ENCODE results near the gene IFNAR1. TPM values are rescaled to one million over a fixed set of nuclear protein-coding genes. Genes with fewer than 3 reads are reported as not detected.
A peak's percentile ranks its signal among the peaks of the same experiment; 100 is the strongest.

The IFNAR1 gene
- total and polyA plus RNA-seq, 2 of the 8 experiments (the other 6 are each of a cell fraction or from before 2014, with no cell fraction given): 3.1 to 17.1 TPM

DNA sequence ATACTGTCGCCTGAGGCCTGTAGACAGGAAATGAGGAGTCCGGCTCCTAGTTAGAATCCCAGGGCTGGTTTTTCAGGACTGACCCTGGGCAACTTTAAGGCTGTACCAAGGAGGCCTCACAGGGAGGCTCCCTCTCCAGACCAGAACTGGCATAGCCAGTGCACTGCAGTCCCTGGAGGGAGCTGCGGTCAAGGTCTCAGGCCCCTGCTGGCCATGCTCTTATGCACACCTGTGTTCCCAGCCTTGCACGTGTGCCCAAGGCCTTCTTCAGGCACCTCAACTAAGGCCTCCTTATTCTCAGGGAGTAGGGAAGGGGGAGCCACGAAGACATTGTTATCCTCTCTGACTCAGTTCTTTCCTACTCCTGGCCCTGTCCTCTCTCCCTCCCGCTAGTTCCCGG is 22.0 kb upstream of the IFNAR1 start:
- ChIA-PET CTCF (ENCODE audit: partially characterized antibody) (interaction anchor here (0.6 to 3.1 kb wide), 7 partner anchors 9 to 158 kb away, joined by 3 to 13 read pairs (median 3); no protein-coding TSS in a partner anchor), POLR2A (ENCODE audit: partially characterized antibody) (interaction anchor here (0.6 kb wide), 1 partner anchor 35 kb away, joined by 3 read pairs; no protein-coding TSS in a partner anchor)
- H3K36me3 ChIP-seq (ENCODE audit: control insufficient read depth in 2 of 4, insufficient read depth in 4 of 4, low read length in 3 of 4): no peaks in the 10 kb centered on the region
- H3K18ac ChIP-seq (ENCODE audit: extremely low read depth, low read length): no peak overlapping the region
- FAIRE-seq (no peak), DNase-seq (ENCODE audit: low read depth in 1 of 2, low spot score in 2 of 2) (peak in 1 of 2 experiments; percentile 44)
- H2BK20ac ChIP-seq (ENCODE audit: low read length): no peak overlapping the region
- no peak overlapping the region for H2AK5ac ChIP-seq (ENCODE audit: low read depth, low read length)
- H3K9me3 ChIP-seq (ENCODE audit: insufficient read depth in 2 of 2, low read depth in 1 of 2, low read length in 1 of 2): no peaks in the 10 kb centered on the region
- H2AFZ ChIP-seq (ENCODE audit: low read length): no peak overlapping the region
- H2BK15ac ChIP-seq (ENCODE audit: low read length): no peak overlapping the region
- no peaks in the 10 kb centered on the region for H3K79me1 ChIP-seq (ENCODE audit: low read depth, low read length)
- no peak overlapping the region for H3K4me3 ChIP-seq (ENCODE audit: extremely low read depth in 1 of 4, insufficient read depth in 2 of 4, low read depth in 3 of 4, low read length in 4 of 4)
- no peak overlapping the region for H2BK5ac ChIP-seq (ENCODE audit: low read depth, low read length)
- H3K79me2 ChIP-seq (ENCODE audit: control insufficient read depth in 1 of 2, insufficient read depth in 2 of 2, low read length in 2 of 2): no peaks in the 10 kb centered on the region
- no peak overlapping the region for H3K27ac ChIP-seq (ENCODE audit: low read depth, low read length)
- no peak overlapping the region for H3K23ac ChIP-seq (ENCODE audit: insufficient read length)
- H2BK12ac ChIP-seq (ENCODE audit: low read depth, low read length): no peak overlapping the region
- no peaks in the 10 kb centered on the region for H3K27me3 ChIP-seq (replicated peaks in 1 of 4; ENCODE audit: control insufficient read depth in 3 of 4, extremely low read depth in 1 of 4, insufficient read depth in 3 of 4, low read length in 3 of 4)
- no peak overlapping the region for H4K8ac ChIP-seq (ENCODE audit: extremely low read depth, insufficient read depth, low read length)
- no peak overlapping the region for H3K4me2 ChIP-seq (ENCODE audit: insufficient read depth in 1 of 2, low read depth in 2 of 2, low read length in 2 of 2)
- H4K20me1 ChIP-seq (replicated peaks in 1 of 2; ENCODE audit: control insufficient read depth in 1 of 2, insufficient read depth in 2 of 2, low read length in 2 of 2): no peaks in the 10 kb centered on the region
- no peak overlapping the region for H2BK120ac ChIP-seq (replicated peaks; ENCODE audit: low read depth, low read length)
- no peaks in the 10 kb centered on the region for H3K23me2 ChIP-seq (ENCODE audit: low read depth, low read length)
- WGBS, 2 experiments (ENCODE audit: extremely low coverage in 1 of 2, insufficient coverage in 1 of 2, insufficient read length in 1 of 2, insufficient replicate concordance in 2 of 2, low coverage in 1 of 2, low lambda C conversion rate in 2 of 2, missing lambda C conversion rate in 1 of 2): 82% methylated on average over 6 of the region's 7 CpGs; no CpG with 5 or more reads in 1 of the 2 experiments
- H3K4ac ChIP-seq (replicated peaks; ENCODE audit: insufficient read length, low read depth, low read length): no peak overlapping the region
- no peak overlapping the region for H3K56ac ChIP-seq (replicated peaks; ENCODE audit: insufficient read length, low read depth, low read length)
- H3K14ac ChIP-seq (ENCODE audit: insufficient read length): no peak overlapping the region
- no peaks in the 10 kb centered on the region for H3K4me1 ChIP-seq (replicated peaks in 1 of 4; ENCODE audit: control insufficient read depth in 3 of 4, insufficient read depth in 4 of 4, low read length in 3 of 4)
- no peak overlapping the region for H4K5ac ChIP-seq (ENCODE audit: insufficient read length, low read depth, low read length)
- H3K9ac ChIP-seq (replicated peaks in 1 of 4; ENCODE audit: extremely low read depth in 1 of 4, low read depth in 3 of 4, low read length in 3 of 4): no peak overlapping the region
- H4K91ac ChIP-seq (replicated peaks; ENCODE audit: insufficient read length, low read length): no peak overlapping the region
- TF ChIP-seq CTBP2 (IDR thresholded peaks at IDR 0.05; ENCODE audit: borderline replicate concordance, insufficient read depth, insufficient read length, low read length): no peak
- TF ChIP-seq, protein P1, sequence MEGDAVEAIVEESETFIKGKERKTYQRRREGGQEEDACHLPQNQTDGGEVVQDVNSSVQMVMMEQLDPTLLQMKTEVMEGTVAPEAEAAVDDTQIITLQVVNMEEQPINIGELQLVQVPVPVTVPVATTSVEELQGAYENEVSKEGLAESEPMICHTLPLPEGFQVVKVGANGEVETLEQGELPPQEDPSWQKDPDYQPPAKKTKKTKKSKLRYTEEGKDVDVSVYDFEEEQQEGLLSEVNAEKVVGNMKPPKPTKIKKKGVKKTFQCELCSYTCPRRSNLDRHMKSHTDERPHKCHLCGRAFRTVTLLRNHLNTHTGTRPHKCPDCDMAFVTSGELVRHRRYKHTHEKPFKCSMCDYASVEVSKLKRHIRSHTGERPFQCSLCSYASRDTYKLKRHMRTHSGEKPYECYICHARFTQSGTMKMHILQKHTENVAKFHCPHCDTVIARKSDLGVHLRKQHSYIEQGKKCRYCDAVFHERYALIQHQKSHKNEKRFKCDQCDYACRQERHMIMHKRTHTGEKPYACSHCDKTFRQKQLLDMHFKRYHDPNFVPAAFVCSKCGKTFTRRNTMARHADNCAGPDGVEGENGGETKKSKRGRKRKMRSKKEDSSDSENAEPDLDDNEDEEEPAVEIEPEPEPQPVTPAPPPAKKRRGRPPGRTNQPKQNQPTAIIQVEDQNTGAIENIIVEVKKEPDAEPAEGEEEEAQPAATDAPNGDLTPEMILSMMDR (IDR thresholded peaks at IDR 0.05; ENCODE audit: control extremely low read depth in 1 of 3, insufficient read depth in 1 of 3, low read depth in 1 of 3, low read length in 3 of 3): peak; percentile 60 to 81 (median 60)
- TF ChIP-seq GTF2F1 (IDR thresholded peaks at IDR 0.05; ENCODE audit: borderline replicate concordance, low read depth, low read length): no peak
- TF ChIP-seq SIRT6 (IDR thresholded peaks at IDR 0.05; ENCODE audit: low read length): no peak
- TF ChIP-seq ASH2L (IDR thresholded peaks at IDR 0.05; ENCODE audit: low read length): no peak
- no peak for TF ChIP-seq KDM4A (IDR thresholded peaks at IDR 0.05; ENCODE audit: low read depth, low read length, severe bottlenecking)
- TF ChIP-seq NANOG (IDR thresholded peaks at IDR 0.05; ENCODE audit: insufficient read depth, low read depth, low read length, poor library complexity, severe bottlenecking): no peak
- no peak for TF ChIP-seq GABPA (IDR thresholded peaks at IDR 0.05; ENCODE audit: borderline replicate concordance, insufficient read depth, low read length)
- no peak for TF ChIP-seq SRF (IDR thresholded peaks at IDR 0.05; ENCODE audit: low read depth, low read length)
